Measurements from ENCODE around the gene KLF16. TPM values are rescaled to one million over a fixed set of nuclear protein-coding genes. Genes with fewer than 3 reads are reported as not detected.

KLF16 gene
- total and polyA plus RNA-seq, 9 of the 15 experiments (the other 6 are each of a cell fraction or from before 2014, with no cell fraction given), result 0.04 to 60.4 (median 6.8) TPM

GRCh38 chr19:1812426-1813191, 50.8 kb downstream of the KLF16 start:
- peaks cover 8 to 73% of the 10 kb centered on the region in 2 experiments; a peak in 3 of 5 replicates for H3K4me1 ChIP-seq (replicated peaks in 1 of 2; ENCODE audit: control insufficient read depth in 2 of 2, insufficient read depth in 2 of 2, low read length in 2 of 2)
- DNase-seq (ENCODE audit: extremely low read depth in 1 of 4, low spot score in 3 of 4) (peak; percentile 90 to 97 (median 92)), FAIRE-seq (peak; percentile 98), ATAC-seq (peak; percentile 95)
- peak overlapping the region; percentile 75 for H3K4me3 ChIP-seq
- WGBS (ENCODE audit: insufficient coverage, low coverage, missing lambda C conversion rate), result under 1% methylated on average over 42 of the region's 47 CpGs
- peak overlapping the region; percentile 97 for H2AFZ ChIP-seq (ENCODE audit: low read depth, low read length)
- peaks cover 5% of the 10 kb centered on the region; the same call in 1 of the 3 replicates for H3K79me2 ChIP-seq (ENCODE audit: control insufficient read depth, insufficient read depth, low read length)
- H3K27me3 ChIP-seq (ENCODE audit: control insufficient read depth in 2 of 2, insufficient read depth in 2 of 2, low read length in 2 of 2), result no peaks in the 10 kb centered on the region
- in situ Hi-C loops (cut with MboI), result no loop called here
- TSS peak; percentile 76 for BruUV-seq (replicated peaks)
- H4K20me1 ChIP-seq (replicated peaks; ENCODE audit: control insufficient read depth, insufficient read depth, low read length), result no peaks in the 10 kb centered on the region
- peak overlapping the region; percentile 69 to 88 for H3K9ac ChIP-seq (ENCODE audit: insufficient read depth in 1 of 2, low read depth in 2 of 2, low read length in 2 of 2)
- H3K27ac ChIP-seq (ENCODE audit: extremely low read depth, low read depth, low read length), result peak overlapping the region; percentile 92
- POLR2A ChIA-PET, result interaction anchor here (0.6 kb wide), 1 partner anchor 13 kb away, joined by 3 read pairs; no protein-coding TSS in a partner anchor
- intact Hi-C loops (cut with micrococcal nuclease), result loop anchor here (1.0 to 2.0 kb wide), 2 partner anchors 14 to 37 kb away; no protein-coding TSS in a partner anchor
- peak overlapping the region; percentile 98 for H3K4me2 ChIP-seq (ENCODE audit: insufficient read depth, low read length)
- H3K9me3 ChIP-seq (replicated peaks; ENCODE audit: control insufficient read depth, insufficient read depth, low read depth, low read length), result no peaks in the 10 kb centered on the region; the same call in 1 of the 2 replicates
- peaks cover 27% of the 10 kb centered on the region; the same call in 1 of the 3 replicates for H3K36me3 ChIP-seq (ENCODE audit: control insufficient read depth, insufficient read depth, low read length)
- CTCF ChIA-PET (ENCODE audit: low intra/inter-chr PET ratio), result interaction anchor here (0.5 to 1.5 kb wide), 3 partner anchors 37 to 290 kb away, joined by 4 to 8 read pairs (median 6); no protein-coding TSS in a partner anchor
- H3K9me1 ChIP-seq (ENCODE audit: control insufficient read depth, insufficient read depth, low read length), result no peaks in the 10 kb centered on the region
- TF ChIP-seq GATAD2B (IDR thresholded peaks at IDR 0.05; ENCODE audit: borderline replicate concordance) (no peak), NCOA1 (IDR thresholded peaks at IDR 0.05; ENCODE audit: low read depth) (0 out of 2 replicates have a peak, but pooled peaks have one; percentile 17), BCOR (IDR thresholded peaks at IDR 0.05) (0 out of 2 replicates have a peak, but pooled peaks have one; percentile 13), HINFP (tag; conservative IDR thresholded peaks at IDR 0.05; ENCODE audit: low read depth) (no peak), SUPT5H (IDR thresholded peaks at IDR 0.05) (peak; percentile 88), SMAD2 (IDR thresholded peaks at IDR 0.05; ENCODE audit: low read depth, low read length) (no peak), ETS2 (tag; IDR thresholded peaks at IDR 0.05; ENCODE audit: borderline replicate concordance, poor library complexity, severe bottlenecking) (no peak), ZNF644 (tag; IDR thresholded peaks at IDR 0.05; ENCODE audit: low read depth) (no peak), ZNF512 (tag; IDR thresholded peaks at IDR 0.05) (no peak), ZNF224 (CRISPR knock-in tag; IDR thresholded peaks at IDR 0.05) (no peak), BMI1 (IDR thresholded peaks at IDR 0.05; ENCODE audit: low read length) (no peak), CUX1 (CRISPR knock-in tag; IDR thresholded peaks at IDR 0.05) (no peak), PHF21A (IDR thresholded peaks at IDR 0.05; ENCODE audit: borderline replicate concordance, low read depth) (no peak)
